Karpas-422 (cell line): ENCODE measurements around the gene CCDC85C. TPM values are rescaled to one million over a fixed set of nuclear protein-coding genes. Genes with fewer than 3 reads are reported as not detected.

Experiments
- DNase-seq: peaks from one replicate; pipeline ENCODE4 v3.0.0-alpha.2; 2015
- H2AFZ ChIP-seq: fragments of 200-600 bp; sonication (generic); 2 replicates; pipeline ENCODE4 v1.6.1; 2014; ENCODE audit warnings: antibody characterized with exemption, low read length, mixed read lengths
- H3K27ac ChIP-seq: fragments of 200-600 bp; sonication (generic); 2 replicates; pipeline ENCODE4 v1.5.1; 2014; ENCODE audit warnings: mild to moderate bottlenecking, low read length, moderate library complexity
- H3K27me3 ChIP-seq: fragments of 200-600 bp; sonication (generic); 2 replicates; pipeline ENCODE4 v1.6.1; 2014; ENCODE audit warnings: low read length, mixed read lengths
- H3K36me3 ChIP-seq: fragments of 200-600 bp; sonication (generic); 2 replicates; pipeline ENCODE4 v1.6.1; 2014; ENCODE audit warnings: low read length, mixed read lengths; ENCODE audit not compliant: insufficient read depth
- H3K4me1 ChIP-seq: fragments of 200-600 bp; sonication (generic); 2 replicates; pipeline ENCODE4 v1.6.1; 2014; ENCODE audit warnings: mild to moderate bottlenecking, low read length, mixed read lengths
- H3K4me2 ChIP-seq: fragments of 200-600 bp; sonication (generic); 2 replicates; pipeline ENCODE4 v1.6.1; 2014; ENCODE audit warnings: low read length, low read depth, mild to moderate bottlenecking; ENCODE audit not compliant: poor library complexity, severe bottlenecking
- H3K4me3 ChIP-seq: fragments of 200-600 bp; sonication (generic); 2 replicates; pipeline ENCODE4 v1.5.1; 2014; ENCODE audit warnings: mild to moderate bottlenecking, antibody characterized with exemption, low read length, mixed read lengths
- H3K79me2 ChIP-seq: fragments of 200-600 bp; sonication (generic); 2 replicates; pipeline ENCODE4 v1.6.1; 2014; ENCODE audit warnings: mild to moderate bottlenecking, low read length, mixed read lengths
- H3K9ac ChIP-seq: fragments of 200-600 bp; sonication (generic); 2 replicates; pipeline ENCODE4 v1.6.0; 2014; ENCODE audit warnings: low read length
- H3K9me2 ChIP-seq: fragments of 200-600 bp; sonication (generic), shearing (Covaris generic); replicated peaks from 2 replicates; pipeline ENCODE4 v1.6.0; 2014; ENCODE audit warnings: mild to moderate bottlenecking, low read length, moderate library complexity; ENCODE audit not compliant: insufficient read depth
- H3K9me3 ChIP-seq: fragments of 300-700, 200-600 bp; sonication (generic); 2 replicates; pipeline ENCODE4 v1.6.1; 2014; ENCODE audit warnings: low read length, mixed read lengths
- H4K20me1 ChIP-seq: fragments of 200-600 bp; sonication (generic); 2 replicates; pipeline ENCODE4 v1.6.1; 2014; ENCODE audit warnings: mild to moderate bottlenecking, antibody characterized with exemption, low read length, low read depth; ENCODE audit not compliant: insufficient read depth
- total RNA-seq: library from RNA; depleted of rRNA; stranded (reverse); fragments of >200 nt; shearing (Covaris generic); gene quantifications from 2 replicates; pipeline ENCODE4 v1.2.3, GENCODE V29; 2014; ENCODE audit warnings: low replicate concordance

Gene CCDC85C
- total RNA-seq, 1 experiment from 2014 or later: 18.3 TPM

GRCh38 chr14:99566009-99566389 is 38.0 kb downstream of the CCDC85C start:
- H3K79me2 ChIP-seq: peaks cover 10% of the 10 kb centered on the region
- H3K27me3 ChIP-seq: no peaks in the 10 kb centered on the region
- H3K27ac ChIP-seq: no peak overlapping the region

GRCh38 chr14:99565383-99565782 is 38.6 kb downstream of the CCDC85C start:
- Histone ChIP-seq H3K9me2 (no peaks in the 10 kb centered on the region), H3K9ac (no peak overlapping the region), H3K4me3 (no peak overlapping the region), H3K4me1 (peaks cover 64% of the 10 kb centered on the region), H3K79me2 (peaks cover 6% of the 10 kb centered on the region; the same call in 1 of the 2 replicates), H3K4me2 (no peak overlapping the region), H3K36me3 (no peaks in the 10 kb centered on the region), H2AFZ (no peak overlapping the region), H3K9me3 (no peaks in the 10 kb centered on the region), H3K27me3 (no peaks in the 10 kb centered on the region), H3K27ac (no peak overlapping the region), H4K20me1 (peaks cover 61% of the 10 kb centered on the region)
- DNase-seq: no peak

More at GRCh38 chr14:99566009-99566389, 38.0 kb downstream of the CCDC85C start:
- H3K4me2 ChIP-seq: no peak overlapping the region
- H3K9me3 ChIP-seq: no peaks in the 10 kb centered on the region
- peaks cover 56% of the 10 kb centered on the region for H4K20me1 ChIP-seq
- no peak overlapping the region for H2AFZ ChIP-seq
- peaks cover 70% of the 10 kb centered on the region for H3K4me1 ChIP-seq
- H3K9me2 ChIP-seq: no peaks in the 10 kb centered on the region
- no peak overlapping the region for H3K9ac ChIP-seq
- H3K36me3 ChIP-seq: no peaks in the 10 kb centered on the region
- no peak for DNase-seq
- H3K4me3 ChIP-seq: no peak overlapping the region

- H3K9me2 ChIP-seq: no peaks in the 10 kb centered on the region
- H4K20me1 ChIP-seq: peaks cover 62% of the 10 kb centered on the region
- no peaks in the 10 kb centered on the region for H3K9me3 ChIP-seq
- H3K36me3 ChIP-seq: no peaks in the 10 kb centered on the region
- no peak overlapping the region for H3K9ac ChIP-seq
- peaks cover 6% of the 10 kb centered on the region; the same call in 1 of the 2 replicates for H3K79me2 ChIP-seq
- no peak overlapping the region for H3K27ac ChIP-seq
- H3K4me3 ChIP-seq: no peak overlapping the region
- no peak for DNase-seq
- H3K27me3 ChIP-seq: no peaks in the 10 kb centered on the region
- H2AFZ ChIP-seq: no peak overlapping the region
- H3K4me2 ChIP-seq: no peak overlapping the region
- peaks cover 59% of the 10 kb centered on the region for H3K4me1 ChIP-seq
Observed at GRCh38 chr14:99564926-99565259, 39.1 kb downstream of the CCDC85C start.

DNA sequence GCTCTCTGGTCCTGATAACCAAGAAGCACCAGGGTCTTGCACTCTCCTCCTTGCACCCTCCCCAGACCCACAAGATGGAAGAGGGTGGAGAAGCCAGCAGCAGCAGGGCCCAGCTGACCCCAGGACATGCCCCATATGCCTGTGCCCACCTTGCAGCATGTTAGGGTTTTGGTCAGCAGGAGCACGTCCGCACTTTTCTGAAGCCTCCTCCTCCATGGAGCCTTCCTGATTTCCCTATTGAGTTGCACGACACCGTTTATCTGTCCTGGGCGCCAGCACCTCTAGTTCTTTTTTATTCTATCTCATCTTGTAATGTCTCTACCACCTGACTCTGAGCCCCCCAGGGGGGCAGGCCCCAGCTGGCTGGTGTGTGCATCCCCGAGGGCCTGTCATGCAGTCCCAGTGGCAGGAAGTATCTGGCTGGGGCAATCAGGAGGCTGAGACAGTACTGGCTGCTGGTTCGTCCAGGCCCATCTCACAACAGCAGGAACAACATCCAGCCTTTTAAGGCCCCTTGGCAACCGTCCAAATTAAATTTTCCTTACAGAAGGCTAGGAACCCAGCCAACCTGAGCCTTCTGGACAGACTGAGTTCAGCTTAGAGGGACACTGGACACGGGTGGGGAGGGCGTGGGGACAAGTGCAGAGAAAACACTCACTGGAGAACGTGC is 39.6 kb downstream of the CCDC85C start:
- Histone ChIP-seq H3K9me3 (no peaks in the 10 kb centered on the region), H3K4me1 (peaks cover 54% of the 10 kb centered on the region), H3K9ac (no peak overlapping the region), H3K36me3 (no peaks in the 10 kb centered on the region), H3K9me2 (no peaks in the 10 kb centered on the region), H3K27me3 (no peaks in the 10 kb centered on the region), H2AFZ (no peak overlapping the region), H3K4me2 (no peak overlapping the region), H3K4me3 (no peak overlapping the region), H3K27ac (no peak overlapping the region), H3K79me2 (peaks cover 6% of the 10 kb centered on the region; the same call in 1 of the 2 replicates), H4K20me1 (peaks cover 66% of the 10 kb centered on the region)
- DNase-seq: no peak

GRCh38 chr14:99563749-99564129 is 40.3 kb downstream of the CCDC85C start:
- H3K27me3 ChIP-seq: no peaks in the 10 kb centered on the region
- H3K9me3 ChIP-seq: no peaks in the 10 kb centered on the region
- DNase-seq: no peak
- H3K79me2 ChIP-seq: peaks cover 6% of the 10 kb centered on the region; the same call in 1 of the 2 replicates
- H2AFZ ChIP-seq: no peak overlapping the region
- H3K27ac ChIP-seq: no peak overlapping the region
- no peaks in the 10 kb centered on the region for H3K9me2 ChIP-seq
- peaks cover 48% of the 10 kb centered on the region for H3K4me1 ChIP-seq
- no peaks in the 10 kb centered on the region for H3K36me3 ChIP-seq
- no peak overlapping the region for H3K4me3 ChIP-seq
- H3K4me2 ChIP-seq: no peak overlapping the region
- peaks cover 69% of the 10 kb centered on the region for H4K20me1 ChIP-seq
- H3K9ac ChIP-seq: no peak overlapping the region

GRCh38 chr14:99562856-99563748 is 40.9 kb downstream of the CCDC85C start:
- H3K9me2 ChIP-seq: no peaks in the 10 kb centered on the region
- H3K36me3 ChIP-seq: no peaks in the 10 kb centered on the region
- no peaks in the 10 kb centered on the region for H3K27me3 ChIP-seq
- H3K9me3 ChIP-seq: no peaks in the 10 kb centered on the region
- no peak for DNase-seq
- H2AFZ ChIP-seq: no peak overlapping the region
- H3K4me1 ChIP-seq: peaks cover 41% of the 10 kb centered on the region
- no peak overlapping the region for H3K27ac ChIP-seq
- H3K4me2 ChIP-seq: no peak overlapping the region
- H3K79me2 ChIP-seq: peaks cover 6% of the 10 kb centered on the region; the same call in 1 of the 2 replicates
- no peak overlapping the region for H3K9ac ChIP-seq
- peaks cover 69% of the 10 kb centered on the region for H4K20me1 ChIP-seq
- no peak overlapping the region for H3K4me3 ChIP-seq

DNA sequence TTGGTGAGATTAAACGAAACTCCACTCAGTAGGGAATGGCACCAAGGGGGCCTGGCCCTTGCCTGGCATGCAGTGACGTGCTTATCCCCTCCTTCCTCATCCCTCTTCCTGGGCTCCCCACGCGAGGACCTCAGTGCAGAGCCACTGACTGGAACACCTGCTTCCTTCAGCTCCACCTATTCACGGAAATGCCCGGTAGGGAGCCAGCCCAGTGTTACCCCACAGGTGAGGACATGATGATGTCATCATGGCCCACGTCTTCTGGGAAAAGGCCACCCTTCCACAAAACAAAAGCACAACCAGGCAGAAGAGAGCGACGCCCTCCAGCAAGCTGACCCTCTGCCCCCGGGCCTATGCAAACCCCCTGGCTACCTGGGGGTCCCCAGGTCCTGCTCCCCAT is 42.1 kb downstream of the CCDC85C start:
- no peak overlapping the region for H3K9ac ChIP-seq
- H3K27ac ChIP-seq: no peak overlapping the region
- peaks cover 2% of the 10 kb centered on the region; the same call in 1 of the 2 replicates for H3K79me2 ChIP-seq

GRCh38 chr14:99560922-99561683 is 42.9 kb downstream of the CCDC85C start:
- H2AFZ ChIP-seq: no peak overlapping the region
- no peak overlapping the region for H3K27ac ChIP-seq
- peaks cover 25% of the 10 kb centered on the region for H3K4me1 ChIP-seq
- no peaks in the 10 kb centered on the region for H3K9me2 ChIP-seq
- H4K20me1 ChIP-seq: peaks cover 54% of the 10 kb centered on the region
- H3K9ac ChIP-seq: no peak overlapping the region
- H3K9me3 ChIP-seq: no peaks in the 10 kb centered on the region
- no peak for DNase-seq
- no peaks in the 10 kb centered on the region for H3K79me2 ChIP-seq
- no peaks in the 10 kb centered on the region for H3K36me3 ChIP-seq
- no peaks in the 10 kb centered on the region for H3K27me3 ChIP-seq
- H3K4me2 ChIP-seq: no peak overlapping the region
- H3K4me3 ChIP-seq: no peak overlapping the region

More for the DNA sequence above, 42.1 kb downstream of the CCDC85C start:
- no peaks in the 10 kb centered on the region for H3K9me3 ChIP-seq
- H2AFZ ChIP-seq: no peak overlapping the region
- H3K4me1 ChIP-seq: peaks cover 32% of the 10 kb centered on the region
- no peaks in the 10 kb centered on the region for H3K36me3 ChIP-seq
- no peak overlapping the region for H3K4me2 ChIP-seq
- H3K4me3 ChIP-seq: no peak overlapping the region
- peaks cover 61% of the 10 kb centered on the region for H4K20me1 ChIP-seq
- DNase-seq: no peak
- no peaks in the 10 kb centered on the region for H3K27me3 ChIP-seq
- H3K9me2 ChIP-seq: no peaks in the 10 kb centered on the region
